NCI-H146 treated with DMSO at 0.1 percent for 48 hours (cell line): ENCODE measurements around the gene RABGAP1L.

Experiments
- DNase-seq: peaks from one replicate; lab custom pipeline; 2025; ENCODE audit not compliant: unreplicated experiment; lab: John Stamatoyannopoulos, UW

The RABGAP1L gene

GRCh38 chr1:174911606-174912005 lies 752.3 kb downstream of the RABGAP1L start:
- DNase-seq: no peak

GRCh38 chr1:174912264-174912663 lies 752.9 kb downstream of the RABGAP1L start:
- DNase-seq: no peak

GRCh38 chr1:174913225-174913903 lies 754.0 kb downstream of the RABGAP1L start:
- DNase-seq: no peak

- DNase-seq: no peak
Measured at GRCh38 chr1:174914991-174915390, 755.7 kb downstream of the RABGAP1L start.

- no peak for DNase-seq
Measured at GRCh38 chr1:174916846-174917245, 757.5 kb downstream of the RABGAP1L start.

- no peak for DNase-seq
Measured at GRCh38 chr1:174920093-174920492, 760.8 kb downstream of the RABGAP1L start.

- no peak for DNase-seq
Measured at GRCh38 chr1:174922121-174922520, 762.8 kb downstream of the RABGAP1L start.

- DNase-seq: no peak
Measured at GRCh38 chr1:174923820-174924219, 764.5 kb downstream of the RABGAP1L start.

GRCh38 chr1:174928541-174928940 lies 769.2 kb downstream of the RABGAP1L start:
- no peak for DNase-seq

GRCh38 chr1:174931214-174931613 lies 771.9 kb downstream of the RABGAP1L start:
- DNase-seq: no peak

GRCh38 chr1:174932587-174932986 lies 773.3 kb downstream of the RABGAP1L start:
- no peak for DNase-seq

GRCh38 chr1:174935961-174936727 lies 776.8 kb downstream of the RABGAP1L start:
- DNase-seq: no peak

GRCh38 chr1:174938281-174939007 lies 779.1 kb downstream of the RABGAP1L start:
- no peak for DNase-seq

GRCh38 chr1:174939775-174940545 lies 780.6 kb downstream of the RABGAP1L start:
- no peak for DNase-seq

- DNase-seq: no peak
Measured at GRCh38 chr1:174940646-174941175, 781.4 kb downstream of the RABGAP1L start.

GRCh38 chr1:174942547-174943255 lies 783.4 kb downstream of the RABGAP1L start:
- DNase-seq: no peak

- DNase-seq: no peak
Measured at GRCh38 chr1:174946031-174946430, 786.7 kb downstream of the RABGAP1L start.

GRCh38 chr1:174949061-174949460 lies 789.7 kb downstream of the RABGAP1L start:
- DNase-seq: no peak

- DNase-seq: no peak
Measured at GRCh38 chr1:174949645-174950044, 790.3 kb downstream of the RABGAP1L start.
